Measurements from ENCODE around the gene HOXA3.
A peak's percentile ranks its signal among the peaks of the same experiment; 100 is the strongest.

The HOXA3 gene

GRCh38 chr7:27099453-27100370 is 52.7 kb downstream of the HOXA3 start:
- no peak for DNase-seq

DNA sequence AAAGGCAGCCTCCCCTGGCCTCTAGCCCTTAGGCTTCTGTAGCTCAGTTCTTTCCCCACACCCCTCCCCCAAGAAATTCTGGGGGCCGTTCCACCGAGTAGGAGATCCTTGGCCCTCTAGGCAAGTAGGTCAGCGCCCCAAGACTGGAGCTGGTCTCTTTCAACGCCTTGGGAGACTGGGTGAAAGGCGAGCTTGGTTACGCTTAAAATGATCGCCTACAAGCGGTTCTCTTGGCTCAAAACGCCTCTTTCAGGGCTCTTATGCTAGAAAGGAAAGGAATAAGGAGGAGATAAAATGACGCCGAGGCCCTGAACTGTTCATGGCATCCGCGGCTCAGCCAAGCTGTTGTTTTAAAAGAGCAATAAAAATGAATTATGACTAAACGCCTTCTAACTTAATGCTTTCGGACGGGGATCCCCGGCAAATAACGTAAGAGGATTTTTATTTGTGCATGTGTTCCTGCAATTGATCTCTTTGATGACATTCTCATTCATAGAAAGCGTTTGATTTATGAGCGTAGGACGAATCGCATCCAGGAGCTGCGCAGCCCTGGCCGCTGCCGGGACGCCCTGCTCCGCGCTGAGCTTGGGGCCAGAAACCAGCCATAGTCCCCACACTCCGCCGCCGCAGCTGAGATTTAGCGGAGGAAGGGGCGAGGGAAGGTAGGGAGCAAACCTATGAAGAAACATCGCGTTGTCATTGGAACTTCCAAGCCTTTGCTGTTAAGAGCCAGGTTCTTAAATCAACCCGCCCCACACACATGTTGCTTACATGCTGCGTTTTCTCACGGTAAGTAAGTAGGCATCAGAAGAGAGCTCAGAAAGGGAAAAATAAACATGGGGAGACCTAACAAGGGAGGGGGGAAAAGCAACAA is 53.6 kb downstream of the HOXA3 start:
- no peak for DNase-seq

DNA sequence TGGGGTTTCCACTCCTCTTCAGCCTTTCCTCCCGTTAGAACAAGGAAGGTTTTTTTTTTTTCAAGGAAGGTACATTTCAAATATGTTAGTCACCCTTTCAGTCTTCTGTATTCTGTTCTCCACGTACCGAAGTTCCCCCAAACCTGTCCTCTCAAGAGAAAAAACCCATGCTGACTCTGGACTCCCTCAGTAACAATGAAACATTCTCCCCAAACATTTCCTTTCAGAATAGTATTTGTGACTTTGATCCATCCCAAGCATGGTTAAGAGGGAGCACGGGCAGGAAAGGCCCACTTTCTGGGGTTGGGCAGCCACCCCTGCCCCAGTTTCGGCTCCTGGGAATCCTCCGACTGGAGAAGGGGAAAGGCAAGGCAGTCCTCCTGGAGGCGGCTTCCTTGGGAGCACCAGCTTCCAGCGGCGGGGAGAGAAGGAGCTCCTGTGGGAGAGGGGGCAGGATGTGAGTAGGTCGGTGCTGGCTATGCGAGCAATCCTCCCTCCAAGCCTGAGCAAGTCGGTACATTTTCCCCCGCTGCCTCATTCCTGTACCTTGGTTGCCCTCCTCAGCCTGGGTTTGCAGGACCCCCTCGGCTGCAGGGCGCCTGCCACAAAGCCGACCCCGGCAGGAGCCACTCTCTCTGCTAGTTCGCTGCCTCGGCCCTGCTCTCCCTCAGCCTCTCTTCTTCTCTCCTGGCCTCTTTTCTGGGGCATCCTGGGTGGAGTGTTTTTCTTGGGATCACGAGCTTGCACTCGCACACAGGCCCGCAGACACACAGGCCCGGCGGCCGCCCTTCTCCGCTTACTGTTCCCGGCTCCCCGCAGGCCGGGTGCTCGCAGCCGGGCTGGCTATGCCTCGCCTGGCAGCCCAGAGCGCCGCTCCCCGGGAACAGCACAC is 54.5 kb downstream of the HOXA3 start:
- no peak for DNase-seq

- DNase-seq: no peak
These were observed 55.4 kb downstream of the HOXA3 start for GRCh38 chr7:27096768-27097514.

DNA sequence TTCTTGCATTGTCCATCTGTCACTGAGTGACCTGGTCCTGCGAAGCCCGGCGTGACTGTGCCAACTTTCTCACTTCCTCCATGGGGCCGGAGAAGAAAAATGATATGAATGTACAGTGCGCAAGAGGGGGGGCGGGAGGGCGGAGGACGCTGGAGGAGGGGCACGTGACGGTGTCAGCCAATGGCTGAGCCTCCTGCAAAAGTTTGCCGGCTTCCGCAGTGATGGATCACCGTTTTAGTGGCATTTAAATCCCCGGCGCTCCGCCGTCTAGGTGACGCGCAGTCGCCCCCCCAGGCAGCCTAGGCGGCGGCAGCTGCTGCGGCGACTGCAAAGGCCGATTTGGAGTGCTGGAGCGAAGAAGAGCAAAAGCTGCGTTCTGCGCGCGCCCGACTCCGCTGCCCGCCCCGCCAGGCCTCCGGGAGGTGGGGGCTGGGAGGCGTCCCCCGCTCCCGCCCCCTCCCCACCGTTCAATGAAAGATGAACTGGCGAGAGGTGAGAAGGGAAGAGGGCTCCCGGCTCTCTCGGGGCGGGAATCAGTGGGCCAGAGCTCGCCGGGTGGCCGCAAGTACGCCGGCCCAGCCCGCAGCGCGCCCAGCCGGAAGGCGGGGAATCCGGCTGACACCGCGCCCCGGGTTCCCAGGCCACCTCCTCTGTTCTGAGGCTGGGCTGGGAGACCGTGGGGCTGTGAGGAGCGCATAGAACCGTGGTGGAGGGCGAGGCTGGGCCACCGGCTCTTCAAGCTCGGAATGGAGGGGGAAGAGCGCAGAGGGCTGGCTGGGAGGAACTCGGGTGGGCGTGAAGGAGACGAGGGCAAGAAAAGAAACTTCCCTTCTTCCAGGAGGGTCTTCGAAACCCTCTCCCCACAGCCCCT is 56.3 kb downstream of the HOXA3 start, which contains the start of gene HOXA1:
Gene HOXA1 (minus strand): TSS at position 104 of the 871 bp plus-strand sequence. CDS start 88 bp downstream, at position 16.
- peak; percentile 79 for DNase-seq

DNA sequence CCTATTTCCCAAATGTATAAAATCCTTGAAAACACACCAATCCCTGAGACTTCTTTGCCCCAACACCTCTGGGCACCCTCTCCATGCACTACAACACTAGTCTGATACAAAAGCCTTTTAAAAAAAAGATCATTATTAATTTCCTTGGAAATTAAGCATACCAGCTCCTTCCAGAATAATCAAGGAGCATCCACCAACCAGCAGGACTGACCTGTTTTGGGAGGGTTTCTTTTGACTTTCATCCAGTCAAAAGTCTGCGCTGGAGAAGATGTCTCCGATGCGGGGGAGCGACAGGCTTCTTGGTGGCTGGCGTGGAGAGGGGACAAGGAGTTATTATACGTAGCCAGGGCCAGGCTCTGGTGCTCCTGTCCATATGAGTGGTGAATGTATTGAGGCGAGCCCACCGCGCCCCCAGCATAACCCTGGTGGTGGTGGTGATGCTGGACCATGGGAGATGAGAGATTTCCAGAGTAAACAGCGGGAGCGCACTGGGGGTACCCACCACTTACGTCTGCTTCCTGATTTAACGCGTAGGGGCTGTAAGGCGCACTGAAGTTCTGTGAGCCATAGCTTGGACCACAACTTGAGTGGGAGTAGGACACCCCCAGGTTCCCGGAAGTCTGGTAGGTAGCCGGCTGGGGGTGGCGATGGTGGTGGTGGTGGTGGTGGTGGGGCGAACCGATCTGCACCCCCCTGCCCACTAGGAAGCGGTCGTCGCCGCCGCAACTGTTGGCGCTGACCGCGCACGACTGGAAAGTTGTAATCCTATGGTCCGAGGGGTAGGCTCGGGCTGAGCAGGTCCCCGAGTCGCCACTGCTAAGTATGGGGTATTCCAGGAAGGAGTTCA is 57.1 kb downstream of the HOXA3 start:
- DNase-seq: no peak

GRCh38 chr7:27094304-27095049 is 57.9 kb downstream of the HOXA3 start:
- no peak for DNase-seq

GRCh38 chr7:27093184-27093895 is 59.0 kb downstream of the HOXA3 start:
- no peak for DNase-seq

GRCh38 chr7:27092819-27093110 is 59.6 kb downstream of the HOXA3 start:
- DNase-seq: no peak

GRCh38 chr7:27091941-27092818 is 60.2 kb downstream of the HOXA3 start:
- no peak for DNase-seq

- DNase-seq: no peak
These were observed 61.3 kb downstream of the HOXA3 start for GRCh38 chr7:27091105-27091504.

GRCh38 chr7:27088002-27088922 is 64.1 kb downstream of the HOXA3 start:
- no peak for DNase-seq

GRCh38 chr7:27083646-27084045 is 68.7 kb downstream of the HOXA3 start:
- DNase-seq: no peak

DNA sequence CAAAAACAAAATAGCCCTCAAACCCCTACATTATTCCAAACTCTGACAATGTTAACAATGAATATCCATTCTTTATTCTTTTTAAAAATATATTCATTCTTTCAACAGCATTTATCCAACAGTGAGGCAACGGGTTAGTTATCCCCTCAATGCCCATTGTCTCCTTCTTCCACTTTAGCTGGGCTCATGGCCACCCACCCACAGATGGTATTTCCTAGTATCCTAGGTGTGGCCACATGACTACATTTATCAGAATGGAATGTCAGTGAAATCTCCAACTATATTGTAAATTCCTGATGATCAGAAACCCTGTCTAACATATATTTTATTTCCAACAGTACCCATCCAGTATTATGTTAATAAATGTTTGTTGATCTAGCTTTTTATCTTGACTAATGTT is 70.2 kb downstream of the HOXA3 start:
- DNase-seq: no peak

DNA sequence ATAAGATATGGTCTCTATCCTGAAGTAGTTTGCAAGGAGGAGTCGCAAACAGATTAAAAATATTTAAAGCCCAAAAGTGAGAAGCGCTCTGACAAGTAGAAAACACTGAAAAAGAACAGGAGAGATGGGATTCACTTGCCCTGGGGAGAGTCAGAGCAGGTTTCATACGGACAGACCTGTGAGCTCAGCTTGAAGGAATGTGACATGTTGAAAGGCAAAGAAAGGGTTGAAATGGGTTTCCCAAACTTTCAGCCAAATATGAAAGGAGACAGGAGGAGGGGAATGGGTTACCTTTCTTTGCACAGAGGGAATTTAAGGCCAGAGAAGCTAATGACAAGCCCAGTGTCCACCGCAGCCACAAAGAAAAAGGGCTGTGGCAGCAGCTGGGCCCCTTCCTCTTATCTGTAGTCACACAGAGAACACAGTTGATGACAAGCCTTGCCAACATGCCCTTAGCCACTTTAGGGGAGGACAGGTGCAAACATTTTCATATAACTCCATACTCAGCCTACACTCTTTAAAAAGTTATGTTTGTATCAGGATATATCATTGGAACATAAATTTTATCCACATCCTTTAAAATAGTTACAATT is 71.4 kb downstream of the HOXA3 start:
- no peak for DNase-seq

All from NCI-H1436 (cell line).